ENCODE results near the gene FAM81A.

DNA sequence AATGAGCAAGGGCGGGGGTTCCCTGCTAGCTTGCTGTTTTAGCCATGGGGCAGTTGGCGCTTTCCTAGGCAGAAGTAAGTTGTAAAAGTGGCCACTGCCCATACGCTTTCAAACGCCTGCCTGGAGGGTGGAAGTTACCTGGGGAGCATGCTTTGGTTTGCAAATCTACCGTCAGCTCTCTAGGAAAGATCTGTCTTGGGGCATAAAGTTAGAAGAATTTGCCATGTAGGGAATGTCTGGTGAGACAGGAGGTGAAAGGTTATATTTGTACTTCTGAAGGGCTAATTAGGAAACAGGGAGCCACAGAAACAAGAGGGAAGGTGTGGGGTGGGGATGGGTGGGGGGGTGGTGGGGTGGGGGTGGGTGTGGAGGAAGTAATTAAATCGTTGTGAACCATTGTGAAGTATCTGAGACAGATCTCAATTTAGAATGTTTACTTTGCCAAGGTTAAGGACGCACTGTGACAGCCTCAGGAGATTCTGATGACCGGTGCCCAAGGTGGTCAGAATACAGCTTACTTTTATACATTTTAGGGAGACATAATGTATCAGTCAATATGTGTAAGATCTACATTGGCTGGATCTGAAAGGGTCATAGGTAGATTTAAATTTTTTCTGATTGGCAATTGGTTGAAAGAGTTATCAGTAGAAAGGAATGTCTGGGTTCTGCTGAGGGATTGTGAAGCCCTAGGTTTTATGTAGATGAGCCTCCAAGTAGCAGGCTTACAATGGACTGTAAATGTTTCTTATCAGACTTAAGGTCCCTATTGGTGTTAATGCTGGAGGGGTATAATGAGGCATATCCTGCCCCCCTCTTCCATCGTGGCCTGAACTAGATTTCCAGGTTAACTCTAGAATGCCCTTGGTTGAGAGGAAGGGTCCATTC is 111.6 kb downstream of the FAM81A start:
- TF ChIP-seq CTCF (IDR thresholded peaks at IDR 0.05) (no peak), EP300 (IDR thresholded peaks at IDR 0.05; ENCODE audit: low read depth) (no peak), POLR2A (IDR thresholded peaks at IDR 0.05) (no peak)

Measured in transverse colon (tissue), 3 donors.